HepG2 (cell line): ENCODE data around the gene KSR1. TPM values are rescaled to one million over a fixed set of nuclear protein-coding genes. Genes with fewer than 3 reads are reported as not detected.

ENCODE experiments used
- ATAC-seq: fragments of 200-7000 bp; cut with Tn5 transposase; 3 replicates; pipeline ENCODE4 v1.9.1; 2020; ENCODE audit warnings: mild to moderate bottlenecking, moderate library complexity
- BruUV-seq: library from RNA; stranded (reverse); fragments of 400-500 nt; replicated peaks from 2 replicates; lab custom pipeline; 2021; lab: Mats Ljungman, UMichigan
- CTCF ChIA-PET: fragments of 300-600 bp; formaldehyde crosslinking; extraction: SDS; loops from one replicate; lab custom pipeline; 2021; ENCODE audit warnings: low total read pairs, inconsistent platforms, low intra/inter-chr PET ratio; lab: Yijun Ruan, JAX
- POLR2A ChIA-PET: fragments of 350-600 bp; sonication (Branson Sonifier 250); formaldehyde crosslinking; loops from one replicate; lab custom pipeline; 2020; ENCODE audit warnings: antibody characterized with exemption, inconsistent platforms; lab: Yijun Ruan, JAX
- DNase-seq: peaks from one replicate; pipeline ENCODE4 v3.0.0-alpha.2; 2015; ENCODE audit warnings: low spot score
- FAIRE-seq: peaks from 3 replicates; lab custom pipeline; 2011; peaks lifted over from hg19 to GRCh38; lab: Jason Lieb, UNC
- H2AFZ ChIP-seq: one replicate; pipeline ENCODE4 v1.6.1; 2011; ENCODE audit warnings: low read length, inconsistent platforms
- H3K27ac ChIP-seq: fragments of 300-600 bp; 3 replicates; pipeline ENCODE4 v1.8.0; 2011; ENCODE audit warnings: mixed run types, mild to moderate bottlenecking, mixed read lengths, low read length, inconsistent platforms; ENCODE audit not compliant: insufficient read depth; ENCODE audit errors: extremely low read length
- H3K27me3 ChIP-seq, 2 experiments: fragments of 200-600 bp in 1 of 2; 2 replicates in 1 of 2; 3 replicates in 1 of 2; pipeline versions ENCODE4 v1.6.0 to v1.8.0; 2011; ENCODE audit warnings: low read length in 2 of 2, mild to moderate bottlenecking in 2 of 2, moderate library complexity in 2 of 2, inconsistent platforms in 1 of 2; ENCODE audit not compliant: insufficient read depth in 2 of 2, control insufficient read depth in 1 of 2
- H3K36me3 ChIP-seq, 2 experiments: fragments of 200-600 bp in 1 of 2; replicated peaks in 1 of 2; 2 replicates in 1 of 2; 3 replicates in 1 of 2; pipeline versions ENCODE4 v1.5.1 to v1.8.0; 2011; ENCODE audit warnings: low read length in 2 of 2, inconsistent platforms in 1 of 2; ENCODE audit not compliant: insufficient read depth in 2 of 2, control insufficient read depth in 1 of 2
- H3K4me1 ChIP-seq: 2 replicates; pipeline ENCODE4 v1.5.1; 2012; ENCODE audit warnings: low read length, inconsistent platforms; ENCODE audit not compliant: insufficient read depth
- H3K4me2 ChIP-seq: 2 replicates; pipeline ENCODE4 v1.6.0; 2011; ENCODE audit warnings: low read depth, low read length, inconsistent platforms
- H3K4me3 ChIP-seq, 3 experiments: fragments of 200-600 bp in 1 of 3; sonication (generic), shearing (Covaris generic) in 1 of 3; replicated peaks in 1 of 3; 2 replicates each; pipeline ENCODE4 v1.5.1; 2011 to 2016; ENCODE audit warnings: low read length in 3 of 3, inconsistent platforms in 2 of 3, low read depth in 2 of 3, mild to moderate bottlenecking in 2 of 3, control low read depth in 1 of 3, mixed read lengths in 1 of 3; ENCODE audit not compliant: insufficient read depth in 1 of 3
- H3K79me2 ChIP-seq: one replicate; pipeline ENCODE4 v1.6.1; 2011; ENCODE audit warnings: low read length, inconsistent platforms; ENCODE audit not compliant: insufficient read depth
- H3K9ac ChIP-seq: 2 replicates; pipeline ENCODE4 v1.6.0; 2011; ENCODE audit warnings: mild to moderate bottlenecking, low read depth, low read length, inconsistent platforms; ENCODE audit not compliant: insufficient read depth
- H3K9me3 ChIP-seq: 2 replicates; pipeline ENCODE4 v1.5.1; 2012; ENCODE audit warnings: mild to moderate bottlenecking, low read length
- H4K20me1 ChIP-seq: 2 replicates; pipeline ENCODE4 v1.6.0; 2011; ENCODE audit warnings: inconsistent platforms, mild to moderate bottlenecking, low read length, moderate library complexity; ENCODE audit not compliant: insufficient read depth
- CERS6 ChIP-seq: sonication (generic); formaldehyde crosslinking; IDR thresholded peaks from 2 replicates; pipeline ENCODE4 v1.5.0; 2020; ENCODE audit warnings: missing genetic modification reagents
- DPF2 ChIP-seq: sonication (generic); formaldehyde crosslinking; IDR thresholded peaks from 2 replicates; pipeline ENCODE4 v1.4.0; 2020; ENCODE audit warnings: mild to moderate bottlenecking, low read depth, missing genetic modification reagents, borderline replicate concordance
- EEA1 ChIP-seq: sonication (generic); formaldehyde crosslinking; IDR thresholded peaks from 2 replicates; pipeline ENCODE4 v1.5.1; 2020; ENCODE audit warnings: mild to moderate bottlenecking, missing genetic modification reagents, borderline replicate concordance
- MED1 ChIP-seq: sonication (generic); formaldehyde crosslinking; IDR thresholded peaks from 2 replicates; pipeline ENCODE4 v1.4.0; 2020; ENCODE audit warnings: missing genetic modification reagents
- MTF2 ChIP-seq: sonication (generic); formaldehyde crosslinking; IDR thresholded peaks from 2 replicates; pipeline ENCODE4 v1.5.0; 2020; ENCODE audit warnings: missing genetic modification reagents, borderline replicate concordance
- MYNN ChIP-seq: sonication (generic); formaldehyde crosslinking; IDR thresholded peaks from 2 replicates; pipeline ENCODE4 v1.4.0; 2020; ENCODE audit warnings: mild to moderate bottlenecking, low read depth, missing genetic modification reagents
- NR2F2 ChIP-seq: IDR thresholded peaks from 2 replicates; pipeline ENCODE4 v1.6.1; 2012; ENCODE audit warnings: low read depth, inconsistent platforms, borderline replicate concordance
- ONECUT2 ChIP-seq: sonication (generic); formaldehyde crosslinking; IDR thresholded peaks from 2 replicates; pipeline ENCODE4 v1.4.0; 2020; ENCODE audit warnings: missing genetic modification reagents
- RARG ChIP-seq: sonication (generic); formaldehyde crosslinking; IDR thresholded peaks from 2 replicates; pipeline ENCODE4 v1.4.0; 2020; ENCODE audit warnings: low read depth, mild to moderate bottlenecking, missing genetic modification reagents
- SIN3B ChIP-seq: fragments of 150-350 bp; IDR thresholded peaks from 2 replicates; pipeline ENCODE4 v1.6.1; 2014; ENCODE audit warnings: low read length
- SMAD9 ChIP-seq: sonication (generic); formaldehyde crosslinking; IDR thresholded peaks from 2 replicates; pipeline ENCODE4 v1.5.1; 2020; ENCODE audit warnings: mild to moderate bottlenecking, missing genetic modification reagents
- SP140L ChIP-seq: sonication (generic); formaldehyde crosslinking; IDR thresholded peaks from 2 replicates; pipeline ENCODE4 v1.4.0; 2020; ENCODE audit warnings: missing genetic modification reagents, borderline replicate concordance
- SP5 ChIP-seq: IDR thresholded peaks from 2 replicates; pipeline ENCODE4 v1.6.1; 2016; ENCODE audit warnings: low read depth, borderline replicate concordance
- TEAD3 ChIP-seq: optimal IDR thresholded peaks from 2 replicates; pipeline ENCODE3; 2016; ENCODE audit warnings: borderline replicate concordance
- TERF1 ChIP-seq: sonication (generic); formaldehyde crosslinking; IDR thresholded peaks from 2 replicates; pipeline ENCODE4 v1.8.0; 2022; ENCODE audit warnings: mild to moderate bottlenecking, missing genetic modification reagents, moderate library complexity
- ZEB1 ChIP-seq: IDR thresholded peaks from 2 replicates; pipeline ENCODE4 v1.6.1; 2012; ENCODE audit warnings: mild to moderate bottlenecking, low read depth, inconsistent platforms; ENCODE audit not compliant: insufficient replicate concordance
- ZNF24 ChIP-seq: fragments of 450-650 bp; IDR thresholded peaks from 2 replicates; pipeline ENCODE4 v1.6.1; 2017; ENCODE audit warnings: antibody characterized with exemption, mild to moderate bottlenecking
- ZNF296 ChIP-seq: sonication (generic); formaldehyde crosslinking; conservative IDR thresholded peaks from 2 replicates; pipeline ENCODE4 v1.5.0; 2020; ENCODE audit warnings: mild to moderate bottlenecking, missing genetic modification reagents
- ZNF619 ChIP-seq: sonication (generic); formaldehyde crosslinking; IDR thresholded peaks from 2 replicates; pipeline ENCODE4 v1.4.0; 2020; ENCODE audit warnings: mild to moderate bottlenecking, missing genetic modification reagents
- WGBS: methylation state at CpG from one replicate; pipeline ENCODE4 v1.1.6; 2017; ENCODE audit warnings: low lambda C conversion rate; 5-methylcytosine and 5-hydroxymethylcytosine counted together
- in situ Hi-C: cut with HindIII; loops from 2 replicates; pipeline ENCODE4 v1.10.0; 2017; ENCODE audit warnings: low pct_unique_long_range_greater_than_20kb; ENCODE audit not compliant: extremely low pct_ligation_motif_present
- intact Hi-C: fragments of 100-400 bp; cut with micrococcal nuclease; formaldehyde crosslinking; loops from one replicate; pipeline ENCODE4 v1.10.0; 2022; ENCODE audit not compliant: unreplicated experiment
- polyA plus RNA-seq, 8 experiments: library from polyadenylated mRNA; depleted of rRNA in 3 of 8; stranded (reverse) in 7 of 8; unstranded in 1 of 8; fragments of >200 nt; fragmentation: Illumina TruSeq in 4 of 8; extraction: Trizol in 4 of 8; gene quantifications; 2 replicates each; pipeline versions ENCODE4 v1.2.1 to v1.2.3, GENCODE V29; 2011 to 2016; ENCODE audit warnings: low read depth in 4 of 8, missing spikeins in 1 of 8, mixed read lengths in 1 of 8; ENCODE audit not compliant: insufficient read depth in 1 of 8
- total RNA-seq, 5 experiments: library from RNA; depleted of rRNA; stranded (reverse); fragments of >200 nt; fragmentation: Illumina TruSeq; extraction: Trizol; gene quantifications; 2 replicates each; pipeline ENCODE4 v1.2.3, GENCODE V29; 2016; ENCODE audit warnings: low read depth in 1 of 5

Gene KSR1
- total and polyA plus RNA-seq, 2 of the 13 experiments (the other 11 are each of a cell fraction or from before 2014, with no cell fraction given) = 10.1 to 16.6 TPM

GRCh38 chr17:27481327-27481726 is 25.1 kb downstream of the KSR1 start:
- Histone ChIP-seq H3K4me2 (no peak overlapping the region), H3K4me1 (no peaks in the 10 kb centered on the region), H3K4me3 (no peak overlapping the region), H3K9ac (no peak overlapping the region), H2AFZ (no peak overlapping the region), H3K27me3 (no peaks in the 10 kb centered on the region), H3K79me2 (peaks cover 26% of the 10 kb centered on the region), H4K20me1 (no peaks in the 10 kb centered on the region; the same call in 1 of the 2 replicates), H3K36me3 (peaks cover 0 to 16% of the 10 kb centered on the region in 2 experiments; a peak in 2 of 5 replicates), H3K9me3 (no peaks in the 10 kb centered on the region), H3K27ac (no peak overlapping the region)
- FAIRE-seq (no peak), DNase-seq (no peak), ATAC-seq (no peak)
- CTCF ChIA-PET = no interaction called here
- POLR2A ChIA-PET = no interaction called here
- TF ChIP-seq ZNF24 (no peak), SP140L (CRISPR knock-in tag) (no peak), MYNN (CRISPR knock-in tag) (no peak)
- no TSS peak for BruUV-seq
- in situ Hi-C loops = loop anchor here (25.0 kb wide), 1 partner anchor 406 kb away; the partner anchor contains the start of gene LYRM9
- WGBS = 81% methylated on average over 4 of the region's 4 CpGs
- intact Hi-C loops = no loop called here

GRCh38 chr17:27485125-27485524 is 28.9 kb downstream of the KSR1 start:
- Histone ChIP-seq H3K9me3 (no peaks in the 10 kb centered on the region), H2AFZ (no peak overlapping the region), H4K20me1 (no peaks in the 10 kb centered on the region), H3K36me3 (peaks cover 0 to 21% of the 10 kb centered on the region in 2 experiments; a peak in 3 of 5 replicates), H3K4me3 (no peak overlapping the region), H3K27ac (no peak overlapping the region), H3K79me2 (peaks cover 9% of the 10 kb centered on the region), H3K27me3 (no peaks in the 10 kb centered on the region), H3K4me2 (no peak overlapping the region), H3K9ac (no peak overlapping the region), H3K4me1 (no peaks in the 10 kb centered on the region)
- intact Hi-C loops (no loop called here), in situ Hi-C loops (loop anchor here (25.0 kb wide), 1 partner anchor 402 kb away; the partner anchor contains the start of gene LYRM9)
- ATAC-seq (no peak), DNase-seq (no peak), FAIRE-seq (no peak)
- POLR2A ChIA-PET = no interaction called here
- CTCF ChIA-PET = no interaction called here
- no TSS peak for BruUV-seq
- WGBS = 100% methylated on average over 1 of the region's 2 CpGs
- no peak for TF ChIP-seq EEA1
- no peak for TF ChIP-seq RARG (CRISPR knock-in tag)
- TF ChIP-seq ZNF296 = no peak
- no peak for TF ChIP-seq MED1 (CRISPR knock-in tag)
- no peak for TF ChIP-seq ZEB1
- TF ChIP-seq SP5 (CRISPR knock-in tag) = no peak
- no peak for TF ChIP-seq SMAD9 (CRISPR knock-in tag)
- TF ChIP-seq DPF2 = no peak
- TF ChIP-seq SIN3B = no peak
- TF ChIP-seq NR2F2 = no peak
- TF ChIP-seq TEAD3 (CRISPR knock-in tag) = no peak
- TF ChIP-seq TERF1 (CRISPR knock-in tag) = no peak
- no peak for TF ChIP-seq CERS6 (CRISPR knock-in tag)
- no peak for TF ChIP-seq ZNF619 (CRISPR knock-in tag)
- no peak for TF ChIP-seq MTF2 (CRISPR knock-in tag)
- TF ChIP-seq ONECUT2 = no peak
